Activated CD8-positive, alpha-beta memory T cell treated with anti-CD3 and anti-CD28 coated beads, Interleukin-2, amount 10 ng/mL, durations not matched to agents 7 days and 5 days (primary cell): Measurements from ENCODE around the gene MSANTD1. TPM values are rescaled to one million over a fixed set of nuclear protein-coding genes. Genes with fewer than 3 reads are reported as not detected.

Experiments used
- ATAC-seq: fragments of 150-1000 bp; cut with Tn5 transposase; one replicate; pipeline ENCODE4 v1.10.0; 2021; ENCODE audit warnings: moderate library complexity
- CTCF ChIA-PET: fragments of 350-600 bp; sonication (Branson Sonifier 250); formaldehyde crosslinking; loops from one replicate; lab custom pipeline; 2021; ENCODE audit warnings: antibody characterized with exemption; lab: Charles Lee
- DNase-seq: peaks from one replicate; pipeline ENCODE4 v3.0.0-alpha.2; 2020
- H3K27ac Mint-ChIP-seq: one replicate; pipeline ENCODE4 v1.8.0; 2021; ENCODE audit warnings: mild to moderate bottlenecking, mixed read lengths
- H3K27me3 Mint-ChIP-seq: one replicate; pipeline ENCODE4 v1.8.0; 2021; ENCODE audit warnings: mixed read lengths
- H3K36me3 Mint-ChIP-seq: one replicate; pipeline ENCODE4 v1.8.0; 2021; ENCODE audit warnings: mild to moderate bottlenecking, mixed read lengths
- H3K4me1 Mint-ChIP-seq: one replicate; pipeline ENCODE4 v1.8.0; 2021; ENCODE audit warnings: mixed read lengths
- H3K4me3 Mint-ChIP-seq: one replicate; pipeline ENCODE4 v1.8.0; 2021; ENCODE audit warnings: mild to moderate bottlenecking, moderate library complexity, mixed read lengths
- H3K9me3 Mint-ChIP-seq: one replicate; pipeline ENCODE4 v1.8.0; 2022; ENCODE audit warnings: low read depth, mixed read lengths
- total RNA-seq, 2 experiments: library from RNA; stranded (reverse); gene quantifications; one replicate each; pipeline ENCODE4 v1.2.3, GENCODE V29; 2021

MSANTD1 gene
- total RNA-seq, 2 experiments from 2014 or later, result 0.73 to 0.82 TPM

DNA sequence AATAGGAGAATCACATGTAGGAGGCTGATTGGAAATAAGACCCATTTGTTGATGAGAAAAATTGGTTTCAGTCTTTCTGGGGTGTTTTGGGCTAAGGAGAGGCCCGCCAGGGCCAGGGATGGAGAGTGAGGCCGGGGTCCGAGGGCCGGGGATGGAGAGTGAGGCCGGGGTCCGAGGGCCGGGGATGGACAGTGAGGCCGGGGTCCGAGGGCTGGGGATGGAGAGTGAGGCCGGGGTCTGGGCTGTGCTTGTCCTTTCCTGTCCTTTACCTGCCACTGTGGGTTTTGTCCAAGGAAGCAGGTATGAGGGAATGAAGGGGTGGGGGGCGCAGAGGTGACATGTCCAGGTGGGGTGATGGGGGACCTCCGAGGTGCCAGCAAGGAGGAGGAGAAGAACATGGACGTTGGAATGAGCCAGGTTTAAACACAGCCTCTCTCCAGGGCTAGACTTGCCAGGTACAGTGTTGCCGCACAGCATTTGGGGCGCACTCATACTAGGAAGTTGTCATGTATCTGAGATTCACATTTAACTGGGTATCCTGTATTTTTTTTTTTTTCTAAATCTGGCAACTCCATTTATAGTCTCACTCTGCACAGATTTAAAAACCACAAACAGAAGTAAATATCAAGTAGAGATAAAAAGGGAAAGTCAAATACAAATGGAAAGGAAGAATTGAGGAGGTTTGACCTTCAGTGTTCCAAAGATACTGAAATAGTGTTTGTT lies 52.7 kb downstream of the MSANTD1 start:
- no peaks in the 10 kb centered on the region for H3K36me3 Mint-ChIP-seq
- H3K4me3 Mint-ChIP-seq, result peak overlapping the region; percentile 59
- peaks cover 34% of the 10 kb centered on the region for H3K4me1 Mint-ChIP-seq
- no peaks in the 10 kb centered on the region for H3K9me3 Mint-ChIP-seq
- CTCF ChIA-PET, result no interaction called here
- peaks cover 65% of the 10 kb centered on the region for H3K27me3 Mint-ChIP-seq
- H3K27ac Mint-ChIP-seq, result peak overlapping the region; percentile 12
- no peak for DNase-seq
- ATAC-seq, result no peak

DNA sequence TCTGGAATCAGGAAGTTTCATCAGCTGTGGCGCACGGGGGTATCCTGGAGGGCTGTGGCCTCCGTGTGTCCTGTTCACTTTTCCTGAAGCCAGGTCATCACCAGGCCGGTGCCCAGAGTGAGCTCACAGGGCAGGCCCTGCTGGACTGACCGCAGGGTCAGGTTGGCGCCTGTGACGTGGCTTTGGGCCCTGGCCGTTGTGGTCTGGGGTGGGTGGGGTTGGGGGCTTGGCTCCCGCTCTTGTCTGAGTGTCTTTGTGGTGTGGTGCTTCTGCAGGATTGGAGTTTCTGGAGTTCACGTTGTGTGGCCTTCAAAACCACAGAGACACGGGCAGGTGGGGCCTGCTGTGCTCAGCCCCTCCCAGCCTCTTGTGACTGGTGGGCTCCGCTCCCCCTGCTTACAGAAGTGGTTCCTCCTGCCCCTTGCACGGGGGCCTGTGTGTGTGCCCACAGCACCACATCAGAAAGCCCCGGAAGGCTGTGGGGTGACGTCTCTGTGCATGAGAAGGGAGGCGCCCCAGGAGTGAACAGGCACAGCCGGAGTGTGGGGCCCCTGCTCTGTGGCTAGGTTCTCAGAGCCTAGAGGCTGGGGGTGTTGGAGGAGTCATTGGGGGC lies 53.3 kb downstream of the MSANTD1 start:
- no peaks in the 10 kb centered on the region for H3K9me3 Mint-ChIP-seq
- CTCF ChIA-PET, result interaction anchor here (1.1 kb wide), 1 partner anchor 141 kb away, joined by 4 read pairs; no protein-coding TSS in a partner anchor
- no peaks in the 10 kb centered on the region for H3K36me3 Mint-ChIP-seq
- peak; percentile 88 for DNase-seq
- H3K27ac Mint-ChIP-seq, result peak overlapping the region; percentile 65
- peaks cover 59% of the 10 kb centered on the region for H3K27me3 Mint-ChIP-seq
- H3K4me3 Mint-ChIP-seq, result peak overlapping the region; percentile 59
- peaks cover 34% of the 10 kb centered on the region for H3K4me1 Mint-ChIP-seq
- peak; percentile 87 for ATAC-seq

DNA sequence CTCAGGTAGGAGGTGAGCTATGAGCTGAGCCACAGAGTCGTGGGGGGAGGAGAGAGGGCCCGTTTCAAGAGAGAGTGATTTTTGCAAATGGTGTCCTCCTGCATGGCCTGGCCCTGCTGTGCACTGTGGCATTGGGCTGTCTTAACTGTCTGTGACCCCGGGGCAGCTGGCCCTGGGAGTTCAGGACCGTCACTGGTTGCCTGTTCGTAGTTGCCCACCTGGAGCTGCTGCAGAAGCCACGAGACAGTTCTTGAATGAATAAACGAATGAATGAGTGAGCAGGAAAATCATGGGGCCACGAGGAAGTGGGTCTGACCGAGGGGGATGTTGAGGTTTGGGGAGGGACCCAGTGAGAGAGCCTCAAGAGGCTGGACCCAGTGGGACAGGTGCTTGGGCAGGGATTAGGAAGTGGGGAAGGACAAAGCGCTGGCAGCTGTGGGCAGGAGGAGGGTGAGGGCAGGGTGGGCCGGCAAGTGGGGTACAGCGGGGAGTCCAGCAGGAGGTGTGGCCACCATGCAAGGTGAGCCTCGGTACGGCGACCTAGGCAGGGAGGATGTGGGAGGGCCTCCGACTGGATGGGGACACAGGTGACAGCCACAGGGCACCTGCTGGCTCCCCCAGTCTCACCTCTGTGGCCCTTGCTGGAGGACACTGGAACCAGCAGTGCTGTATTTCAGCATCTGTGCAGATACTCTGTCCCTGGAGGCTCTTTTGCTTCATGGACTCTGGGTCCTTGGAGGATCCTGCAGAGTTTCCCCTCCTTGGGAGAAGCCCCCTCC lies 54.0 kb downstream of the MSANTD1 start:
- Mint-ChIP-seq H3K36me3 (no peaks in the 10 kb centered on the region), H3K4me1 (peaks cover 34% of the 10 kb centered on the region), H3K9me3 (no peaks in the 10 kb centered on the region), H3K27ac (peak overlapping the region; percentile 65), H3K27me3 (peaks cover 52% of the 10 kb centered on the region), H3K4me3 (peak overlapping the region; percentile 59)
- CTCF ChIA-PET, result interaction anchor here (0.7 to 1.2 kb wide), 3 partner anchors 12 to 141 kb away, joined by 3 to 4 read pairs (median 4); no protein-coding TSS in a partner anchor
- DNase-seq (peak; percentile 77), ATAC-seq (peak; percentile 43)

DNA sequence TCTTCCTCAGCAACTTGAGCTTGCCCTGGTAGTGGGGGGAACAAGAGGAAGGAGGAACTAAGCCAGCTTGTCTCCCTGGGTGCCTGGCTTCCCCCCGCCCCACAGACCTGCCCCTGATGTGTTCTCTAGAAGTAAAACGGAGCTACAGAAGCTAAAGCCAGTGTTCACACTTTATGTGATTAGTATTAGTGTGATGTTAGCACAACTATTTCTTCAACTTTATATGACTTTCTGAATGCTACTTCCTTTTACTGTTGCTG lies 54.5 kb downstream of the MSANTD1 start:
- CTCF ChIA-PET, result interaction anchor here (0.7 to 1.2 kb wide), 3 partner anchors 13 to 140 kb away, joined by 3 to 4 read pairs (median 4); no protein-coding TSS in a partner anchor
- no peak overlapping the region for H3K4me3 Mint-ChIP-seq
- H3K27ac Mint-ChIP-seq, result no peak overlapping the region
- peaks cover 47% of the 10 kb centered on the region for H3K27me3 Mint-ChIP-seq
- no peak for ATAC-seq
- no peaks in the 10 kb centered on the region for H3K36me3 Mint-ChIP-seq
- no peaks in the 10 kb centered on the region for H3K9me3 Mint-ChIP-seq
- peaks cover 34% of the 10 kb centered on the region for H3K4me1 Mint-ChIP-seq
- DNase-seq, result no peak

DNA sequence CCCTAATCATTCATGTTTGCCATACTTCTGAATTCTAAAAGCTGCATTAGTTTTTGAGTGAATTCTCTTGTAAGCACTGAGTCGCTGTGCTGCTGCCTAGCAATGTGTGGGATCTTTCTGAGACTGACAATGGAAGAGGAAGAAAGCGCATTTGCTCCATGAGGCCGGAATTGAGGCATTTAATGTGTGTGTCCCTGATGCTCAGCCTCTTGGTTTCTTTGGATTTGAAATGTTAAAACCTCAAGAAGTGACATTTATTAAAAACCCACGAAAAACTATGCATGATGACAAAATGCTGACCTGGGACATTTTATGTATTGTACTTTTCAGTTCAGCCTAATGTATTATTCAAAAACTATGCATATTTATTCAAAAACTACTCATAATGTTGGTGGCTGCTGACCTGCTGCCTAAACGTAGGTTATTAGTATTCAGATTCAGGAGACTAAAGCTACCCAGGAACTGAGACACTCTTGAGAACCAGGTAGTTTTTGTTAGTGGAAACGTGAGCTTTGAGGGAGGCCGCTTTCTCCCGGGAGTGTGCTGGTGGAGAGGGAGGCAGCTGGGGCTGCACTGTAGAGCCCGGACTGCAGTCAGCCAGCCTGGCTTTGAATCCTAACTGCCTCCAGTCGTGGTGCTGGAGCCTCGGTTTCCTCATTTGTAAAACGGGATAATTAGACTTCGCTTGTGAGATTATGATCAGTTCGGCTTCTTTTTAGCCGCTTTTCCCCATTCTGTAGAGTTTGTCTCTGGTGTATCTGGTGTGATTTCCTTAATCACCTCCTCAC lies 55.2 kb downstream of the MSANTD1 start:
- H3K9me3 Mint-ChIP-seq, result no peaks in the 10 kb centered on the region
- peaks cover 34% of the 10 kb centered on the region for H3K4me1 Mint-ChIP-seq
- CTCF ChIA-PET, result interaction anchor here (0.7 to 1.2 kb wide), 2 partner anchors 13 to 29 kb away, joined by 3 to 4 read pairs; no protein-coding TSS in a partner anchor
- H3K27me3 Mint-ChIP-seq, result peaks cover 41% of the 10 kb centered on the region
- H3K27ac Mint-ChIP-seq, result no peak overlapping the region
- no peak for DNase-seq
- H3K36me3 Mint-ChIP-seq, result no peaks in the 10 kb centered on the region
- no peak for ATAC-seq
- no peak overlapping the region for H3K4me3 Mint-ChIP-seq

DNA sequence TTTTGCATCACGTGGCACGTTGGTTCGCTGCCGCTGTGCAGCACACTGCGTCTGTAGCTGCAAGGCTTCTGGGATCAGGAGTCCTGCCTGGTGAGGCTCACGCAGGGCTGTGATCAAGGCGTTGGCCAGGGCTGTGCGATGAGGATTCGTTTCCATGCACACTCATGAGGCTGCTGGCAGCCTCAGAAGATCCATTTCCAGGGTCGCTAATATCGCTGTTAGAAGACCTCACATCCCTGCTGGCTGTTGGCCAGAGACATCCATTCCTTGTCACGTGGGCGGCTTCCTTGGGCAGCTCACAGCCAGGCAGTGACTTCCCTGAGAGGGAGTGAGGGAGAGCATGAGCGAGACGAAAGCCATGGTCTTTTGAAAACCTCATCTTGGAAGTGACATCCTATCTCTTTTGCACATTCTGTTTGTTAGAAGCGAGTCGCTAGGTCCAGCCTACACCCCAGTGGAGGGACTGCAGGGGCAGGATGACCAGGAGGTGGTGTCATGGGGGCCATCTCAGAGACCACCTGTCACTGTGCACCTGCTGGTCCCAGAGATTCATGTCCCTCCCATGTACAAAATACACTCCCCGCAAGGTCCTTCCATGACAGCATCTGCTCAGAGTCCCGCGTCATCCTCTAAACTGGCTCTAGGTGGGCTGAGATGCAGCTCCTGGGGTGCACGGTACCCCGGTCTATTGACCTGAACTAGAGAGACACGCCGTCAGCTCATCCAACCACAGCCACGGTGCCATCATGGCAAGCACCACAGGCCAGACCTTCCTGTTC lies 56.1 kb downstream of the MSANTD1 start:
- no peak for ATAC-seq
- DNase-seq, result no peak
- H3K9me3 Mint-ChIP-seq, result no peaks in the 10 kb centered on the region
- no peak overlapping the region for H3K27ac Mint-ChIP-seq
- CTCF ChIA-PET, result interaction anchor here (1.5 kb wide), 1 partner anchor 176 kb away, joined by 3 read pairs; no protein-coding TSS in a partner anchor
- peaks cover 34% of the 10 kb centered on the region for H3K4me1 Mint-ChIP-seq
- H3K36me3 Mint-ChIP-seq, result no peaks in the 10 kb centered on the region
- peaks cover 35% of the 10 kb centered on the region for H3K27me3 Mint-ChIP-seq
- H3K4me3 Mint-ChIP-seq, result no peak overlapping the region

DNA sequence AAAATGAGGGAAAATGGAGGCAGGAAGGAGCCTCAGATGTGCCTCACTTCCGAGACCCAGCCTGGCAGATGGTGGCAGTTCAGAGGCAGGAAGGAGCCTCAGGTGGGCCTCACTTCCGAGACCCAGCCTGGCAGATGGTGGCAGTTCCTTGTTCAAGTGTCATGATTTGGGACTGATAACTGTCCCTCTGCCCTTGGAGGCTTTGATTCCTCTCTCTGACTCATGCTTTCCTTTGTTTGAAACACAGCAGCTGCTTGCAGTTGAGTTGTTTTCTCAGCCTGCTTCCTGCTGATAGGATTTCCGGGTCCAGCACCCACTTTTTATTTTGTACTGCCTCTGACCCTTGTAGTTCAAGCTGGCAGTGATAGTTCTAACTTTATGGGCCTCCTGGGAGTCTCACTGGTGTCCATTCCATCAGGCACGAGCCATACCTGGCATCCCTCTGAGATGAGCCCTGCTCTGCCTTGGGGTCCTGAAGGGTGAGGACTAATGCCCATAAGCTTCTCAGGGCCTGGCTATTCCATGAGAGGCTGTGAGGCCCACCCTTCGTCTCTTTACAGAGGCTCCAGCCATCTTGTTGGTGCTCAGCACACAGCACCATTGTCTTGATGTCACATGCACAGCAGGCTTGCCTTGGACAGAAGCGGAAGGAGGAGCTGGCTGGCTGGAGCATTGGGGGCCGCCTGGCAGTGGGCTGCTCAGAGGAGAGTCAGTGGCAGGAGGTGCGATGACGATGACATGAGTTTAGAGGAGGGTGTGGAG lies 56.8 kb downstream of the MSANTD1 start:
- peaks cover 35% of the 10 kb centered on the region for H3K27me3 Mint-ChIP-seq
- no peak overlapping the region for H3K27ac Mint-ChIP-seq
- H3K4me3 Mint-ChIP-seq, result no peak overlapping the region
- CTCF ChIA-PET, result interaction anchor here (1.5 kb wide), 1 partner anchor 175 kb away, joined by 3 read pairs; no protein-coding TSS in a partner anchor
- no peak for DNase-seq
- no peaks in the 10 kb centered on the region for H3K36me3 Mint-ChIP-seq
- no peaks in the 10 kb centered on the region for H3K9me3 Mint-ChIP-seq
- ATAC-seq, result no peak
- peaks cover 34% of the 10 kb centered on the region for H3K4me1 Mint-ChIP-seq

Other genes starting within 250 kb of the MSANTD1 start
- gene HTT-AS, start 174.6 kb upstream of the MSANTD1 start, total RNA-seq, result not detected
- 10 to 100 TPM; 52.2 to 72.7 TPM for gene HTT, start 174.5 kb upstream of the MSANTD1 start, total RNA-seq
- 1 to 10 TPM; 2.1 to 5.0 TPM for gene RGS12, start 43.9 kb downstream of the MSANTD1 start, total RNA-seq
- not detected for gene HGFAC, start 192.8 kb downstream of the MSANTD1 start, total RNA-seq
- gene DOK7, start 214.1 kb downstream of the MSANTD1 start, total RNA-seq, result not detected